ENCODE data around the gene NR4A1. TPM values are rescaled to one million over a fixed set of nuclear protein-coding genes. Genes with fewer than 3 reads are reported as not detected.

NR4A1 gene
- total RNA-seq, 1 experiment from 2014 or later, result 26.9 TPM

DNA sequence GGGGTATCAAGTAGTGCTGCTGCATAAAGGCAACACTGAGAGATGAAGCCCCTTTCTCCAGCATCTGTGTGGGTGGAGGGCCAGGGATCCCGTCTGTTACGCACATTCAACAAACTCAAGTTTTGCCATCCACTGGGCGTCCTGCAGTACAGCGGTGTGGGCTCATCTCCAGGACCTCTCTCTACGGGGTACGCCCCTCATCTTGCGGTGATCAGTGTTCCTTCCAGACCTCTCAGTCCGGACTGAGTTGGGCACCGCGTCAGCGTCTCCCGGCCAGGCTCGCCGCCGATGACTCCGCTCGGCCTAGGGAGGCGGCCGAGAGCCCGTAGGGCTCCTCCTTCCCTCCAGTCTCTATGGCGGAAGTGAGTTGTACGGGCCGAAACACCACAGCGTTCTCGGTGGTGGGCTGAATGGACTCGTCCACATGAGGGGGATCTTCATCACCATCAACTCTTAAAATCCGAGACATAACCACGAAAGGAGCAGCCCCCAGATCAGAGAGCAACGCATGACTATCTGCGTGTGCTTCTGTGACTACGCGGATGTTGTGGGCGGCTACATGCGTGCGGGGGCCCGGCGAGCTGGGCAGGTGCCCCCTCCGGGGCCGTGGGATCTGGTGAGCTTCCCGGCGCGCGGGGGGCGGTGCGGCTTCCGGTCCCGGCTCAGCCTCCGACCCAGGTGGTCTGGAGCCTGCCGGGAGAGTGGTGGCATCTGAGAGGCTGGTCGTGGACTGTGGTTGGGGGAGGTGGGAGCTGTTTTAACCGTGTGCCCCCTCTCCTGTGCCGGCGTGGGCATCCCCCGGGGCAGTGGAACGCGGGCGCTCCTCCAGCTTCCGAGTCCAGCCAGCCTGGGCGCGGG lies 18.3 kb downstream of the NR4A1 start, which contains the start of gene ATG101:
Gene ATG101, plus strand, starts transcription at position 652 of the 858 bp plus-strand sequence. CDS start 3,673 bp downstream, outside the sequence.
- peak within 1 kb of the TSS; percentile 97 for H3K4me3 Mint-ChIP-seq
- H3K4me1 Mint-ChIP-seq, result peaks cover 14% of the 10 kb centered on the region
- CTCF ChIA-PET, result interaction anchor here (0.6 to 6.7 kb wide), 29 partner anchors 10 to 1647 kb away, joined by 3 to 165 read pairs (median 7); partner anchors contain the start of genes NR4A1, SMIM41 and TAMALIN
- H3K9me3 Mint-ChIP-seq, result no peaks in the 10 kb centered on the region
- POLR2A ChIA-PET, result interaction anchor here (0.7 to 4.2 kb wide), 9 partner anchors 10 to 50 kb away, joined by 3 to 17 read pairs (median 3); partner anchors contain the start of genes NR4A1 and SMIM41
- H3K27me3 Mint-ChIP-seq (ENCODE audit: low read depth), result peaks cover 9% of the 10 kb centered on the region
- H3K27ac Mint-ChIP-seq, result peak within 1 kb of the TSS; percentile 99
- H3K36me3 Mint-ChIP-seq, result peaks cover 27% of the 10 kb centered on the region
- ATAC-seq (peak; percentile 98), DNase-seq (ENCODE audit: low spot score) (peak; percentile 91)
- peak; percentile 73; the same call in 1 of the 2 replicates for TF ChIP-seq TEAD1 (CRISPR knock-in tag; IDR thresholded peaks at IDR 0.05)
- peak; percentile 28; the same call in 1 of the 2 replicates for TF ChIP-seq CREM (CRISPR knock-in tag; IDR thresholded peaks at IDR 0.05)
- TF ChIP-seq CDX4 (CRISPR knock-in tag; IDR thresholded peaks at IDR 0.05; ENCODE audit: borderline replicate concordance), result no peak
- TF ChIP-seq OVOL2 (CRISPR knock-in tag; IDR thresholded peaks at IDR 0.05; ENCODE audit: borderline replicate concordance), result no peak
- TF ChIP-seq NFYB (CRISPR knock-in tag; conservative IDR thresholded peaks at IDR 0.05; ENCODE audit: low read depth), result no peak
- TF ChIP-seq ZNF425 (CRISPR knock-in tag; conservative IDR thresholded peaks at IDR 0.05), result no peak
- TF ChIP-seq, protein P1, sequence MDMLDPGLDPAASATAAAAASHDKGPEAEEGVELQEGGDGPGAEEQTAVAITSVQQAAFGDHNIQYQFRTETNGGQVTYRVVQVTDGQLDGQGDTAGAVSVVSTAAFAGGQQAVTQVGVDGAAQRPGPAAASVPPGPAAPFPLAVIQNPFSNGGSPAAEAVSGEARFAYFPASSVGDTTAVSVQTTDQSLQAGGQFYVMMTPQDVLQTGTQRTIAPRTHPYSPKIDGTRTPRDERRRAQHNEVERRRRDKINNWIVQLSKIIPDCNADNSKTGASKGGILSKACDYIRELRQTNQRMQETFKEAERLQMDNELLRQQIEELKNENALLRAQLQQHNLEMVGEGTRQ (CRISPR knock-in tag; IDR thresholded peaks at IDR 0.05), result no peak
- TF ChIP-seq GRHL2 (CRISPR knock-in tag; IDR thresholded peaks at IDR 0.05; ENCODE audit: insufficient replicate concordance, severe bottlenecking), result no peak
- TF ChIP-seq KAT7 (CRISPR knock-in tag; IDR thresholded peaks at IDR 0.05; ENCODE audit: borderline replicate concordance), result no peak
- no peak for TF ChIP-seq JUN (CRISPR knock-in tag; IDR thresholded peaks at IDR 0.05)
- no peak for TF ChIP-seq TP53 (CRISPR knock-in tag; IDR thresholded peaks at IDR 0.05)
- TF ChIP-seq ZNF423 (CRISPR knock-in tag; IDR thresholded peaks at IDR 0.05), result peak; percentile 5; the same call in 1 of the 2 replicates
- TF ChIP-seq, protein P2, sequence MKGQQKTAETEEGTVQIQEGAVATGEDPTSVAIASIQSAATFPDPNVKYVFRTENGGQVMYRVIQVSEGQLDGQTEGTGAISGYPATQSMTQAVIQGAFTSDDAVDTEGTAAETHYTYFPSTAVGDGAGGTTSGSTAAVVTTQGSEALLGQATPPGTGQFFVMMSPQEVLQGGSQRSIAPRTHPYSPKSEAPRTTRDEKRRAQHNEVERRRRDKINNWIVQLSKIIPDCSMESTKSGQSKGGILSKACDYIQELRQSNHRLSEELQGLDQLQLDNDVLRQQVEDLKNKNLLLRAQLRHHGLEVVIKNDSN (CRISPR knock-in tag; IDR thresholded peaks at IDR 0.05), result peak; percentile 23; the same call in 1 of the 2 replicates
- TF ChIP-seq E2F4 (CRISPR knock-in tag; IDR thresholded peaks at IDR 0.05; ENCODE audit: borderline replicate concordance, low read depth), result no peak
- no peak for TF ChIP-seq IRF2 (CRISPR knock-in tag; IDR thresholded peaks at IDR 0.05; ENCODE audit: borderline replicate concordance, low read depth)
- TF ChIP-seq TEAD4 (CRISPR knock-in tag; IDR thresholded peaks at IDR 0.05), result no peak
- TF ChIP-seq, protein P3, sequence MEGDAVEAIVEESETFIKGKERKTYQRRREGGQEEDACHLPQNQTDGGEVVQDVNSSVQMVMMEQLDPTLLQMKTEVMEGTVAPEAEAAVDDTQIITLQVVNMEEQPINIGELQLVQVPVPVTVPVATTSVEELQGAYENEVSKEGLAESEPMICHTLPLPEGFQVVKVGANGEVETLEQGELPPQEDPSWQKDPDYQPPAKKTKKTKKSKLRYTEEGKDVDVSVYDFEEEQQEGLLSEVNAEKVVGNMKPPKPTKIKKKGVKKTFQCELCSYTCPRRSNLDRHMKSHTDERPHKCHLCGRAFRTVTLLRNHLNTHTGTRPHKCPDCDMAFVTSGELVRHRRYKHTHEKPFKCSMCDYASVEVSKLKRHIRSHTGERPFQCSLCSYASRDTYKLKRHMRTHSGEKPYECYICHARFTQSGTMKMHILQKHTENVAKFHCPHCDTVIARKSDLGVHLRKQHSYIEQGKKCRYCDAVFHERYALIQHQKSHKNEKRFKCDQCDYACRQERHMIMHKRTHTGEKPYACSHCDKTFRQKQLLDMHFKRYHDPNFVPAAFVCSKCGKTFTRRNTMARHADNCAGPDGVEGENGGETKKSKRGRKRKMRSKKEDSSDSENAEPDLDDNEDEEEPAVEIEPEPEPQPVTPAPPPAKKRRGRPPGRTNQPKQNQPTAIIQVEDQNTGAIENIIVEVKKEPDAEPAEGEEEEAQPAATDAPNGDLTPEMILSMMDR (IDR thresholded peaks at IDR 0.05), result no peak
- TF ChIP-seq ESRRA (CRISPR knock-in tag; IDR thresholded peaks at IDR 0.05; ENCODE audit: borderline replicate concordance), result no peak
- TF ChIP-seq, protein P4, sequence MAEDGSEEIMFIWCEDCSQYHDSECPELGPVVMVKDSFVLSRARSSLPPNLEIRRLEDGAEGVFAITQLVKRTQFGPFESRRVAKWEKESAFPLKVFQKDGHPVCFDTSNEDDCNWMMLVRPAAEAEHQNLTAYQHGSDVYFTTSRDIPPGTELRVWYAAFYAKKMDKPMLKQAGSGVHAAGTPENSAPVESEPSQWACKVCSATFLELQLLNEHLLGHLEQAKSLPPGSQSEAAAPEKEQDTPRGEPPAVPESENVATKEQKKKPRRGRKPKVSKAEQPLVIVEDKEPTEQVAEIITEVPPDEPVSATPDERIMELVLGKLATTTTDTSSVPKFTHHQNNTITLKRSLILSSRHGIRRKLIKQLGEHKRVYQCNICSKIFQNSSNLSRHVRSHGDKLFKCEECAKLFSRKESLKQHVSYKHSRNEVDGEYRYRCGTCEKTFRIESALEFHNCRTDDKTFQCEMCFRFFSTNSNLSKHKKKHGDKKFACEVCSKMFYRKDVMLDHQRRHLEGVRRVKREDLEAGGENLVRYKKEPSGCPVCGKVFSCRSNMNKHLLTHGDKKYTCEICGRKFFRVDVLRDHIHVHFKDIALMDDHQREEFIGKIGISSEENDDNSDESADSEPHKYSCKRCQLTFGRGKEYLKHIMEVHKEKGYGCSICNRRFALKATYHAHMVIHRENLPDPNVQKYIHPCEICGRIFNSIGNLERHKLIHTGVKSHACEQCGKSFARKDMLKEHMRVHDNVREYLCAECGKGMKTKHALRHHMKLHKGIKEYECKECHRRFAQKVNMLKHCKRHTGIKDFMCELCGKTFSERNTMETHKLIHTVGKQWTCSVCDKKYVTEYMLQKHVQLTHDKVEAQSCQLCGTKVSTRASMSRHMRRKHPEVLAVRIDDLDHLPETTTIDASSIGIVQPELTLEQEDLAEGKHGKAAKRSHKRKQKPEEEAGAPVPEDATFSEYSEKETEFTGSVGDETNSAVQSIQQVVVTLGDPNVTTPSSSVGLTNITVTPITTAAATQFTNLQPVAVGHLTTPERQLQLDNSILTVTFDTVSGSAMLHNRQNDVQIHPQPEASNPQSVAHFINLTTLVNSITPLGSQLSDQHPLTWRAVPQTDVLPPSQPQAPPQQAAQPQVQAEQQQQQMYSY (CRISPR knock-in tag; IDR thresholded peaks at IDR 0.05), result no peak
- TF ChIP-seq ETV6 (CRISPR knock-in tag; IDR thresholded peaks at IDR 0.05), result no peak
- TF ChIP-seq MYBL2 (CRISPR knock-in tag; IDR thresholded peaks at IDR 0.05), result 0 out of 2 replicates have a peak, but pooled peaks have one; percentile 73
- no peak for TF ChIP-seq ZNF263 (CRISPR knock-in tag; IDR thresholded peaks at IDR 0.05; ENCODE audit: low read depth)
- TF ChIP-seq ZNF416 (CRISPR knock-in tag; IDR thresholded peaks at IDR 0.05), result 0 out of 2 replicates have a peak, but pooled peaks have one; percentile 36
- peak; percentile 85; the same call in 1 of the 2 replicates for TF ChIP-seq IRF1 (CRISPR knock-in tag; IDR thresholded peaks at IDR 0.05)
